ENCODE data around the gene PLD5. TPM values are rescaled to one million over a fixed set of nuclear protein-coding genes. Genes with fewer than 3 reads are reported as not detected.
"Not testable (repeated sequence)": the region's sequence is repeated elsewhere in the genome, so short reads cannot be mapped to it uniquely, and the experiment has no call there.

The PLD5 gene
- total RNA-seq, 2 experiments from 2014 or later: not detected

DNA sequence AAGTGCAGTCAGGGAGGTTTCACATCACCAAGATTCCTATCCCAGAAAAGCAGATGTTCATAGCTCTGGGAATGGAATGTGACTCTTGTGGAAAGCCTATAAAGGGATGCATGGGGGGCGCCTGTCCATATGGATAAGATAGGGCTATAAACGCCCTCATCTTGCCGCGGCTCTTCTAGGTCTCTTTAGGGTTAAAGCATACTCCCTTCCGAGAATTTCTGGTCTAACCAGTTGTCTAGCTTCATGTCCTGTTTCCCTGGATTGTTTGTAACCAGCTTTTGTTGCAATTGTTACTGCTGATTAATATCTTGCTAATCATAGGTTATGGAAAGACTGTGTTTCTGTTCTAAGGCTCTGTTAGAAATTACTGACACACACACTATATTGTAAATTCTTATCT is 64.8 kb downstream of the PLD5 start:
- POLR2A ChIA-PET; H3K4me1 Mint-ChIP-seq; H3K4me3 Mint-ChIP-seq; CTCF ChIA-PET; H3K27me3 Mint-ChIP-seq; H3K27ac Mint-ChIP-seq; H3K9me3 Mint-ChIP-seq; H3K36me3 Mint-ChIP-seq (ENCODE audit: low read depth); DNase-seq: not testable (repeated sequence)

DNA sequence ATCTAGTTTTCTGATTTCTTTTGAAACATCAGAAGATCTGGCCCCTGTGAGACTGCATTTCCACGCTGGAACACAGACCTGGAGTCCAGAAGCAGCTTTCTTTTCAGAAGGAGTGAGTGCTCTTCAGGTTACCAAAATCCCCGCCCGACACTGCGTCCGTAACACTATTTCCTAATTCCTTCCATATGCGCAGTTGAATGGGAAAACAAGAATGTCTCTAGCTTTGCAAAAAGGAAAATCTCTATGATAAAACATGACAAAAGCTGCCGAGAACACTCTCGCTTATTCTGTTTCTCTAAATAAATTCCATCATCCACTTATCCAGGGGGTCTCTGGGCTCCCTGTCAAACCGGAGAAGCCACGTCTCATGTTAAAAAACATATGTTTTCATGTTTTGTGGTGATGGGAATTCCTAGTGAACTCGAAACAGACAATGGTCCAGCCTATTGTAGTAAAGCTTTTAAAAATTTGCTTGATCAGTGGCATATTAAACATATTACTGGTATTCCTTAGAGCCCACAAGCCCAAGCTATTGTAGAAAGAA is 67.7 kb downstream of the PLD5 start:
- DNase-seq: no peak
- Mint-ChIP-seq H3K9me3 (no peaks in the 10 kb centered on the region), H3K4me1 (no peaks in the 10 kb centered on the region), H3K27ac (no peak overlapping the region), H3K4me3 (no peak overlapping the region), H3K36me3 (ENCODE audit: low read depth) (no peaks in the 10 kb centered on the region), H3K27me3 (no peaks in the 10 kb centered on the region)
- ChIA-PET CTCF (no interaction called here), POLR2A (no interaction called here)

DNA sequence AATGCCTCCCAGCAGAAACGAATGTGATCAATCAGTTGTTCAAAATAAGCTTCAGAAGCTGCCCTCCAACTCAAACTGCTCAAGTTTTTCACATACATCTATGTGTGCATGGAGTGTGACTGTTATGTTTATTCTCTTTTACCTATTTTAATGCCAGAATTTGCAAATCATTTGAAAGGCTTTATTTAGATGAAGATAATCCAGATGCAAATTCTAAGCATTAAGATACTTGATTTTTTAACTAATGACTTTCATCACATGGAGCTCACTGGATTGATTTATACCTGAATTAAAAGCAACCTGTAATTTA is 69.5 kb downstream of the PLD5 start:
- H3K36me3 Mint-ChIP-seq (ENCODE audit: low read depth): no peaks in the 10 kb centered on the region
- H3K9me3 Mint-ChIP-seq: no peaks in the 10 kb centered on the region

DNA sequence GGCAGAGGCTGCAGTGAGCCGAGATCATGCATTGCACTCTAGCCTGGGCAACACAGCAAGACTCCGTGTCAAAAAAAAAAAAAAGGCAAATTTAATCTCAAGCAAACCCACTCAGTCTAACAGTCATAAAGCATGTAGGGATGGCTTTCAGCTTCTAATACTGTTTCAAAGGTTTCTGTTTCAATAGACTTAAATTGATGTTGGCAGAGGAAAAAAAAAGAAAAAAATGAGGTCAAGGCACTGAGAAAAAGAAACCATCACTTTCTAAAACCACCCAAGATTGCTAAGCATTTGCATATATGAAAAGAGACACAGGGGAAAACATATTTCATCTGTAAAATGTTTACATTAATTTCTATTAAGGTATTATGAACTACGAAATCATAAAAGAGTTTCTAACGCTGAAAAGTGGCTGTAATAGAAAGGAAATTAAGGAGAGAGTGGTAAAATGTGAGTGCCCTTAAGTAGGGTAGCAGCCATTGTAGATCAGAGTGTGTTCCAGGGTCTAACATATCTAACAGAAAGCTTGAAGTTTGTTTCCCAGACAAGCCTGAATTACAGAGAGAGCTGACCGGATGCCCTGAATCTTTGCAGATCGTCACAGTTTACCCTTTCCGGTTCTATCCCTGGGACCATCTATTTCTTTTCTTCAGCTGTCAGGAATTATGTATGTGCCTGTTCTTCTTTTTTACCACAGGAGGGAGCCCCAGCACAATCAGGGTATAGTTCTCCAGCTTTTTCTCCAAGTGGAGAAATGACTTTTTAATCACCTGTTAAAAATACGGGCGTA is 70.0 kb downstream of the PLD5 start:
- H3K4me3 Mint-ChIP-seq: no peak overlapping the region
- no peaks in the 10 kb centered on the region for H3K9me3 Mint-ChIP-seq
- H3K4me1 Mint-ChIP-seq: no peaks in the 10 kb centered on the region
- no peaks in the 10 kb centered on the region for H3K27me3 Mint-ChIP-seq
- H3K27ac Mint-ChIP-seq: no peak overlapping the region
- no peak for DNase-seq
- ChIA-PET CTCF (interaction anchor here (0.7 to 1.2 kb wide), 3 partner anchors 20 to 869 kb away, joined by 3 to 4 read pairs (median 3); no protein-coding TSS in a partner anchor), POLR2A (no interaction called here)
- no peaks in the 10 kb centered on the region for H3K36me3 Mint-ChIP-seq (ENCODE audit: low read depth)

More for the DNA sequence above, 69.5 kb downstream of the PLD5 start:
- H3K4me1 Mint-ChIP-seq: no peaks in the 10 kb centered on the region
- no peaks in the 10 kb centered on the region for H3K27me3 Mint-ChIP-seq
- no peak for DNase-seq
- H3K27ac Mint-ChIP-seq: no peak overlapping the region
- POLR2A ChIA-PET: no interaction called here
- CTCF ChIA-PET: interaction anchor here (0.7 to 1.2 kb wide), 3 partner anchors 19 to 869 kb away, joined by 3 to 4 read pairs (median 3); no protein-coding TSS in a partner anchor
- no peak overlapping the region for H3K4me3 Mint-ChIP-seq

DNA sequence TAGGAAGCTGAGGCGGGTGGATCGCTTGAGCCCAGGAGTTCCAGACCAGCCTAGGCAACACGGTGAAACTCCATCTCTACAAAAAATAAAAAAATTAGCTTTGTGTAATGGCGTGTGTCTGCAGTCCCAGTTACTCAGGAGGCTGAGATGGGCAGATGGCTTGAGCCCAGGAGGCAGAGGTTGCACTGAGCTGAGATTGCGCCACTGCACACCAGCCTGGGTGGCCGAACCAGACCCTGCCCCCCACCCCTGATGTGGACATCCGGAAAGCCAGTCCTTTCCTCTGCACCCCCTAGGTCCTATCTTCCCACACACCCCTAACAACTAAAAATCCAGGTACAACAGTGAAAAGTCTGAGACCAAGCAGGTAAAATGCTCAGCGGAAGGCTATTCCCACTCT is 71.9 kb downstream of the PLD5 start:
- CTCF ChIA-PET: no interaction called here
- no peaks in the 10 kb centered on the region for H3K36me3 Mint-ChIP-seq (ENCODE audit: low read depth)
- DNase-seq: no peak
- POLR2A ChIA-PET: interaction anchor here (0.6 kb wide), 1 partner anchor 208 kb away, joined by 3 read pairs; no protein-coding TSS in a partner anchor
- no peak overlapping the region for H3K4me3 Mint-ChIP-seq
- no peaks in the 10 kb centered on the region for H3K27me3 Mint-ChIP-seq
- H3K27ac Mint-ChIP-seq: no peak overlapping the region
- no peaks in the 10 kb centered on the region for H3K4me1 Mint-ChIP-seq
- H3K9me3 Mint-ChIP-seq: no peaks in the 10 kb centered on the region

DNA sequence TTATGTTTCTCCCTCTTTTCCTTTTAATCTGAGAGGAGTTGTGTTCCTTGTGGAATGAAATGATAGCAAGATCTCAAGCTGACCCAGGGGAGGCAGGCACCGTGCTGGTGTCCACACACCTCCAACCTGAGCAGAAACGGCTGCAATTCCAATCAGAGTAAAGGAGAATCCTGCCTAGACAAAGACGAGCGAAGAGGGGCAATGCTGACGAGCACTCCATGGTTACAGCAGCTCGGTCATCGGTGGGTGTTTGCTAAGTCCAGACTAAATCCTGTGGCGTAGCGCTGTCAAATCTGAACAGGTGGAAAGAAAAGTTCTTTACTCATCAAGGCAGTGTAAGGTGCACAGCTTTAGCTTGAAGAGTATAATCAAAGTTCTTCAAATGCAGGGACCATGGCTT is 74.8 kb downstream of the PLD5 start:
- no peaks in the 10 kb centered on the region for H3K9me3 Mint-ChIP-seq
- no peak for DNase-seq
- CTCF ChIA-PET: no interaction called here
- POLR2A ChIA-PET: no interaction called here
- H3K27ac Mint-ChIP-seq: no peak overlapping the region
- H3K27me3 Mint-ChIP-seq: no peaks in the 10 kb centered on the region
- no peaks in the 10 kb centered on the region for H3K36me3 Mint-ChIP-seq (ENCODE audit: low read depth)
- no peaks in the 10 kb centered on the region for H3K4me1 Mint-ChIP-seq
- H3K4me3 Mint-ChIP-seq: no peak overlapping the region

DNA sequence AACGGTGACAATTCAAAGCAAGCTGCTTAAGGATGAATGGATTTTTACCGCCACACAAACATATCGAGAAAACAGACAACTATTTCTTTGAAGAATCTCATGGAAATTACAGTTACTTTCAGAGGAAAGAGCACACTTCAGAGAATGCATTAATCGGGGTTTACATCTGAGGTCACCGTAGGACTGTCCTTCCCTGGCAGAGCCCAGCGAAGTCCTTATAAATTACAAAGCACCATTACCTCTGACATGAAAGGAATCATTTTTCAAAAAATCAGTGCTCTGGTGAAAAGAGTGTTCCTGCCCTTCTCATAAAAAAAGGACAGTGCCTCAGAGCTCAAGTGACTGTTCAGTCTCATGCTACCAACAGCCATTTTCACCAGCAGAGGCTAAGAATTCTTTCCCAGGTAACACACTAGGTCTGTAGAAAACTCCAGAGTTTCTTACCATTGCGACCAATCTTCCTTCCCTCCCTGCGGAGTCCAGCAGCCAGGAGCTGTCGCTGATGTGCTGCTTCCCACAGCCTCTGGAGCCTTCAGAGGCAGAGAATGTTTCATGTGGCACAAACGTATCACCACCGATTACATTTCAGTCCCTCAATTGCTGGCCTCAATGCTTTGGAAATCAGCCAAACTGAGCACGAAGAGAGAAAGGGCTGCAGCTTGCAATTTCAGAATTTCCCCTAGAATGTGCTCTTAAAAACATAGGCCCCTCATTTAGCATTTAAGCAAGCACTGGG is 75.4 kb downstream of the PLD5 start:
- H3K36me3 Mint-ChIP-seq (ENCODE audit: low read depth): no peaks in the 10 kb centered on the region
- ChIA-PET POLR2A (no interaction called here), CTCF (no interaction called here)
- no peak for DNase-seq
- no peak overlapping the region for H3K4me3 Mint-ChIP-seq
- H3K4me1 Mint-ChIP-seq: no peaks in the 10 kb centered on the region
- H3K27me3 Mint-ChIP-seq: no peaks in the 10 kb centered on the region
- no peaks in the 10 kb centered on the region for H3K9me3 Mint-ChIP-seq
- H3K27ac Mint-ChIP-seq: no peak overlapping the region

DNA sequence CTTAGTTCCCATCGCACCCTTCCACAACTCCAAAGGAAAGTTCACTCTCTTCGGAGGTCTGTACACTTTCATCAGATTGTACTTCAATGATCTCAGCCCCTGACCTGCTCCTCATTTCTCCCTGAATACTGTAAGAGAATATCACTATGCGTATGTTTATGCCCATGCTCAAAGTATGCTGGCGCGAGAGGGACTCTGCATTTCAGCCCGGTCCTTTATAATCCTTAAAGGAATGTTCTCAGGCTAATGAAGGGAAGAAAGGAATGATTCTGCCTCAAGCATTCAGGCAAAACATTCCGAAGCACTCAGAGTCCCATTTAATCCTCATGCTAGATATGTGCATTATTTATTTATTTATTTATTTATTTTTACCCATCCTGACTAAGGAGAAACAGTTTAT is 76.8 kb downstream of the PLD5 start:
- POLR2A ChIA-PET: no interaction called here
- H3K27ac Mint-ChIP-seq: no peak overlapping the region
- CTCF ChIA-PET: interaction anchor here (0.6 kb wide), 1 partner anchor 839 kb away, joined by 3 read pairs; no protein-coding TSS in a partner anchor

DNA sequence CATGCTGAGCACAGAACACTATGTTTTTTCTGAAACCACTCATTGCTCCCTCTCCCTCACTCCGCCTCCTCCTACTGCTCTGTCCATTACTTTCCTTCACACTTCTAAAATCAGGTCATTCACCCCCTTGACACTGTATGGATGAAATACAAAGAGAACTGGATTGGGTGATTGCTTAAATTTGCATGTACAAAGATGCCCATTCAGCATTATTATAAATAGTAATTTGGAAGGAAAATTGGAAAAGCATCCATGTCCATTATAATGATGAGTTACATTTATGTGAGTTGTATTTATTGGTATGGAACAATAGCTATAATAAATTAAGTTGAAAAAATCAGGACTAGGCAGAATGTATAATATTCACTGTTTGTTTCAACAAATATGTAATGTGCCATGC is 83.7 kb downstream of the PLD5 start:
- CTCF ChIA-PET: interaction anchor here (1.2 kb wide), 1 partner anchor 27 kb away, joined by 3 read pairs; no protein-coding TSS in a partner anchor
- POLR2A ChIA-PET: no interaction called here

More for the DNA sequence above, 76.8 kb downstream of the PLD5 start:
- DNase-seq: no peak
- H3K4me3 Mint-ChIP-seq: no peak overlapping the region
- no peaks in the 10 kb centered on the region for H3K4me1 Mint-ChIP-seq
- H3K27me3 Mint-ChIP-seq: no peaks in the 10 kb centered on the region
- H3K9me3 Mint-ChIP-seq: no peaks in the 10 kb centered on the region
- no peaks in the 10 kb centered on the region for H3K36me3 Mint-ChIP-seq (ENCODE audit: low read depth)

DNA sequence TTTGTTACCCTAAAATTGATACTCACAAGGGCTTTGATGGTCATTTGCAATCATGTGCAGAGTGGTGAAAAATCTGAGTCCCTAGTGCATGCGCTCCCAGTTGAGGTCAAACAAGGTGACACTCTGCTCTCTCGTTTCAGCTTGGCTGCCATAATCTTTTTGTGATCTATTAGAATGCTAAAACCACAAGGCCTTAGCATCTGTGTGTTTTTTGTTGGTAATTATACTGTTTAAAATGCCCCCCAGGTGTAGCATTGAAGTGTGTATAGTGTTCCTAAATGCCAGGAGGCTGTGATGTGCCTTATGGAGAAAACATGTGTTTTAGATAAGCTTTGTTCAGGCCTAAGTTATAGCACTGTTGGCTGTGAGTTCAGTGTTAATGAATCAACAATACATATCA is 89.3 kb downstream of the PLD5 start:
- ChIA-PET POLR2A (no interaction called here), CTCF (no interaction called here)
- H3K36me3 Mint-ChIP-seq (ENCODE audit: low read depth): no peaks in the 10 kb centered on the region
- no peak overlapping the region for H3K4me3 Mint-ChIP-seq
- DNase-seq: no peak
- H3K27ac Mint-ChIP-seq: no peak overlapping the region
- H3K9me3 Mint-ChIP-seq: peaks cover 1% of the 10 kb centered on the region
- no peaks in the 10 kb centered on the region for H3K4me1 Mint-ChIP-seq
- no peaks in the 10 kb centered on the region for H3K27me3 Mint-ChIP-seq

More for the DNA sequence above, 83.7 kb downstream of the PLD5 start:
- Mint-ChIP-seq H3K9me3 (peaks cover 1% of the 10 kb centered on the region), H3K27me3 (no peaks in the 10 kb centered on the region), H3K4me1 (no peaks in the 10 kb centered on the region), H3K27ac (no peak overlapping the region), H3K4me3 (no peak overlapping the region), H3K36me3 (ENCODE audit: low read depth) (no peaks in the 10 kb centered on the region)
- DNase-seq: no peak

DNA sequence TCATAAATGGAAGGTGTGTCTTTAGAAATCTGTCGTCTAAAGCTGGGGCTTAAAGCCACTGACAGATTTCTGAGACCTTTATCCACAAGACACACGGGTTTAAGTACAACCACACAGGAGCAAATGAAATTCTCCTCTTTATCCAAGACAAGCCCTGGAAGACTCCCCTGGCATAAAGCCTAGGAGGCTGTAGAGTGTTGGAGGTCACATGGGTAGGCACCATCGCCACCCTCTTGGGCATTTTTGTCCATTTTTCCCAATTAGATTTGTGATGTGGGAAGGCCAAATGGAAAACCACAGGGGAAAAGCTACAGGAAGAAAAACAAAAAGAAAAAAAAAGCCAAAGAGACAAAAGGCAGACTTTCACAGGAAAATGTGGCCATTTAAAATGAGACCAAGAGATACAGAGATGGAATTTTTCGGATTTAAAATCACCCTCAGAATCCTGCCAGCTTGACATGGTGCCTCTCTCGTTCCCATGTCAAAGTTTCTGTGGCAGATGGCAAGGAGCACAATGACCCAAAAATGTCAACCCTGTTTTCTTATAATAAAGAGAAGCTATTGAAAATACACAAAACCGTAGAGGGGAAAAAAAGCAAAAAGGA is 91.9 kb downstream of the PLD5 start:
- POLR2A ChIA-PET: no interaction called here
- no peak overlapping the region for H3K27ac Mint-ChIP-seq
- CTCF ChIA-PET: interaction anchor here (1.1 kb wide), 1 partner anchor 22 kb away, joined by 3 read pairs; no protein-coding TSS in a partner anchor
- no peaks in the 10 kb centered on the region for H3K4me1 Mint-ChIP-seq
- H3K4me3 Mint-ChIP-seq: no peak overlapping the region
- no peaks in the 10 kb centered on the region for H3K9me3 Mint-ChIP-seq
- H3K36me3 Mint-ChIP-seq (ENCODE audit: low read depth): no peaks in the 10 kb centered on the region
- DNase-seq: no peak
- no peaks in the 10 kb centered on the region for H3K27me3 Mint-ChIP-seq

DNA sequence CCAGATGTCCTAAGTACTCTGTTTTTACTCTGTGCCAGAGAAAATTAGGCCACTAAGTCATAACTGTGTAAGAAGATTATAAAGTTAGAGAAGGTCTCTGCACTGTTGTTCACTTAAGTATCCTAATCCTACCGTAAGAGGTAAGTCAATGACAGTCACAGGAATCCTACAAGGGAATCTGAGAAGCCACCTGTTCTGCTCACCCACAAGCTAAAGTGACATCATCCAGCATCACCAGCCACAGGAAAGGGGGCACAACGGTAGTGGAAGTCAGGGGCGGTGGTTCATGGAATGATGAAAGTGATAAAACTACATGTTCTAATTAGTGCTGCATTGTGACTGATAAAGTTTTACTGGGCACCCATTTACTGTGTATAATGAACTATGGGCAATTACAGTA is 92.7 kb downstream of the PLD5 start:
- no peak for DNase-seq
- no peaks in the 10 kb centered on the region for H3K27me3 Mint-ChIP-seq
- CTCF ChIA-PET: no interaction called here
- no peak overlapping the region for H3K27ac Mint-ChIP-seq
- H3K4me3 Mint-ChIP-seq: no peak overlapping the region
- no peaks in the 10 kb centered on the region for H3K4me1 Mint-ChIP-seq
- no peaks in the 10 kb centered on the region for H3K36me3 Mint-ChIP-seq (ENCODE audit: low read depth)
- H3K9me3 Mint-ChIP-seq: no peaks in the 10 kb centered on the region
- POLR2A ChIA-PET: no interaction called here

DNA sequence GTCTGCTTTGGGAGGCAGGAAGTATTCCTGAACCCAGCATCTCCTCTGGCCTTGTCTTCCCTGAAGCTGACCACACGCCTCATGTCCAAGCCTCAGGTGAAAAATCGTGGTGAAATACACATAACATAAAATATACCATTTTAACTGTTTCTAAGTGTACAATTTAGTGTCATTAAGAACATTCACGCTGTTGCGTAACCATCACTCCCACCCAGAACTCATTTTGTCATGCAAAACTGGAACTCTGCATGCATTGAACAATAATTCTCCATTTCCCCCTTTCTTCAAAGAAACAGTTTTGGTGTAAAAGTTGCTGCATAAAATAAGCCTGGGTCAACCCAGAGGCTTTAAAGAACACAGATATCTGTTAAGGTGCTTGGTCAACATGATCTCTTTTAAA is 93.5 kb downstream of the PLD5 start:
- H3K9me3 Mint-ChIP-seq: no peaks in the 10 kb centered on the region
- POLR2A ChIA-PET: no interaction called here

More for the DNA sequence above, 93.5 kb downstream of the PLD5 start:
- no peaks in the 10 kb centered on the region for H3K27me3 Mint-ChIP-seq
- no peak for DNase-seq
- H3K36me3 Mint-ChIP-seq (ENCODE audit: low read depth): no peaks in the 10 kb centered on the region
- no peak overlapping the region for H3K4me3 Mint-ChIP-seq
- CTCF ChIA-PET: no interaction called here
- H3K4me1 Mint-ChIP-seq: no peaks in the 10 kb centered on the region
- no peak overlapping the region for H3K27ac Mint-ChIP-seq

Measured in activated CD4-positive, alpha-beta T cell treated with anti-CD3 and anti-CD28 coated beads, Interleukin-2, amount 10 ng/mL, durations not matched to agents 7 days and 5 days (primary cell).